ENCODE measurements around the gene MED26.

The MED26 gene

GRCh38 chr19:16581145-16581970 lies 46.6 kb downstream of the MED26 start:
- Histone ChIP-seq H3K9me3 (ENCODE audit: control insufficient read depth, insufficient read depth, low read depth, low read length) (no peaks in the 10 kb centered on the region), H3K4me1 (ENCODE audit: control insufficient read depth, insufficient read depth, low read length) (peaks cover 3% of the 10 kb centered on the region), H3K4me3 (ENCODE audit: low read depth, low read length) (no peak overlapping the region), H3K27ac (ENCODE audit: extremely low read depth, low read depth, low read length) (no peak overlapping the region), H3K36me3 (ENCODE audit: control insufficient read depth in 2 of 2, insufficient read depth in 1 of 2, low read length in 2 of 2) (peaks cover 0 to 28% of the 10 kb centered on the region in 2 experiments; a peak in 1 of 3 replicates)
- TF ChIP-seq ZNF449 (tag by site-specific recombination; IDR thresholded peaks at IDR 0.05), result peak; percentile 59; the same call in 1 of the 2 replicates
- peak; percentile 24; the same call in 1 of the 2 replicates for TF ChIP-seq ZNF600 (tag by site-specific recombination; IDR thresholded peaks at IDR 0.05)
- peak; percentile 18; the same call in 1 of the 2 replicates for TF ChIP-seq ZBTB20 (tag by site-specific recombination; IDR thresholded peaks at IDR 0.05)
- TF ChIP-seq ZNF776 (tag by site-specific recombination; IDR thresholded peaks at IDR 0.05; ENCODE audit: borderline replicate concordance), result no peak
- POLR2A ChIA-PET, result interaction anchor here (0.8 to 1.1 kb wide), 3 partner anchors 8 to 12 kb away, joined by 3 to 4 read pairs (median 3); partner anchors contain the start of gene SLC35E1
- CTCF ChIA-PET, result interaction anchor here (0.7 kb wide), 1 partner anchor 250 kb away, joined by 3 read pairs; no protein-coding TSS in a partner anchor

- no peaks in the 10 kb centered on the region for H3K9me3 ChIP-seq (ENCODE audit: control insufficient read depth, insufficient read depth, low read depth, low read length)
- no peak overlapping the region for H3K27ac ChIP-seq (ENCODE audit: extremely low read depth, low read depth, low read length)
- no peak for TF ChIP-seq ZNF2 (tag by site-specific recombination; IDR thresholded peaks at IDR 0.05)
- no peak for TF ChIP-seq ZNF623 (tag by site-specific recombination; IDR thresholded peaks at IDR 0.05)
- no peak for TF ChIP-seq RBAK (tag by site-specific recombination; IDR thresholded peaks at IDR 0.05)
- peak; percentile 91 for TF ChIP-seq EGR2 (tag by site-specific recombination; IDR thresholded peaks at IDR 0.05; ENCODE audit: low read depth)
- TF ChIP-seq ZFHX2 (tag by site-specific recombination; conservative IDR thresholded peaks at IDR 0.05), result peak; percentile 82
- POLR2A ChIA-PET, result no interaction called here
- no peak overlapping the region for H3K4me3 ChIP-seq (ENCODE audit: low read depth, low read length)
- peaks cover 2% of the 10 kb centered on the region for H3K4me1 ChIP-seq (ENCODE audit: control insufficient read depth, insufficient read depth, low read length)
- H3K36me3 ChIP-seq (ENCODE audit: control insufficient read depth in 2 of 2, insufficient read depth in 1 of 2, low read length in 2 of 2), result peaks cover 0 to 48% of the 10 kb centered on the region in 2 experiments; a peak in 1 of 3 replicates
- CTCF ChIA-PET, result no interaction called here
These were observed 48.6 kb downstream of the MED26 start for GRCh38 chr19:16579381-16579780.

GRCh38 chr19:16577531-16577985 lies 50.4 kb downstream of the MED26 start:
- ChIA-PET CTCF (no interaction called here), POLR2A (no interaction called here)
- H3K9me3 ChIP-seq (ENCODE audit: control insufficient read depth, insufficient read depth, low read depth, low read length), result no peaks in the 10 kb centered on the region
- no peak overlapping the region for H3K4me3 ChIP-seq (ENCODE audit: low read depth, low read length)
- no peaks in the 10 kb centered on the region for H3K4me1 ChIP-seq (ENCODE audit: control insufficient read depth, insufficient read depth, low read length)
- no peak overlapping the region for H3K27ac ChIP-seq (ENCODE audit: extremely low read depth, low read depth, low read length)
- H3K36me3 ChIP-seq (ENCODE audit: control insufficient read depth in 2 of 2, insufficient read depth in 1 of 2, low read length in 2 of 2), result peaks cover 0 to 52% of the 10 kb centered on the region in 2 experiments; a peak in 1 of 3 replicates
- TF ChIP-seq ZNF184 (tag by site-specific recombination; IDR thresholded peaks at IDR 0.05), result no peak
- TF ChIP-seq ZNF843 (tag by site-specific recombination; IDR thresholded peaks at IDR 0.05), result no peak
- TF ChIP-seq ZNF596 (tag by site-specific recombination; IDR thresholded peaks at IDR 0.05), result no peak
- TF ChIP-seq ZNF639 (tag by site-specific recombination; IDR thresholded peaks at IDR 0.05), result no peak
- TF ChIP-seq ZNF311 (tag by site-specific recombination; IDR thresholded peaks at IDR 0.05; ENCODE audit: borderline replicate concordance), result no peak
- TF ChIP-seq BCL11B (tag by site-specific recombination; IDR thresholded peaks at IDR 0.05; ENCODE audit: low read depth), result no peak
- no peak for TF ChIP-seq CTCF (tag by site-specific recombination; IDR thresholded peaks at IDR 0.05)
- TF ChIP-seq ZBTB10 (tag by site-specific recombination; IDR thresholded peaks at IDR 0.05), result no peak
- TF ChIP-seq ZNF239 (tag by site-specific recombination; IDR thresholded peaks at IDR 0.05), result no peak
- no peak for TF ChIP-seq ZNF132 (tag by site-specific recombination; IDR thresholded peaks at IDR 0.05; ENCODE audit: borderline replicate concordance)
- TF ChIP-seq BCL11A (tag by site-specific recombination; IDR thresholded peaks at IDR 0.05; ENCODE audit: low read depth), result no peak
- TF ChIP-seq MYNN (tag by site-specific recombination; IDR thresholded peaks at IDR 0.05; ENCODE audit: borderline replicate concordance), result no peak
- no peak for TF ChIP-seq ELK4 (IDR thresholded peaks at IDR 0.05; ENCODE audit: borderline replicate concordance, low read depth, low read length)

All from HEK293 (cell line).